GM10847 (cell line): ENCODE data around the gene CRTC1.

Source experiments
- POLR2A ChIP-seq: IDR thresholded peaks from 2 replicates; pipeline ENCODE4 v1.6.1; 2011; ENCODE audit not compliant: insufficient read length; ENCODE audit errors: extremely low read depth

The CRTC1 gene

DNA sequence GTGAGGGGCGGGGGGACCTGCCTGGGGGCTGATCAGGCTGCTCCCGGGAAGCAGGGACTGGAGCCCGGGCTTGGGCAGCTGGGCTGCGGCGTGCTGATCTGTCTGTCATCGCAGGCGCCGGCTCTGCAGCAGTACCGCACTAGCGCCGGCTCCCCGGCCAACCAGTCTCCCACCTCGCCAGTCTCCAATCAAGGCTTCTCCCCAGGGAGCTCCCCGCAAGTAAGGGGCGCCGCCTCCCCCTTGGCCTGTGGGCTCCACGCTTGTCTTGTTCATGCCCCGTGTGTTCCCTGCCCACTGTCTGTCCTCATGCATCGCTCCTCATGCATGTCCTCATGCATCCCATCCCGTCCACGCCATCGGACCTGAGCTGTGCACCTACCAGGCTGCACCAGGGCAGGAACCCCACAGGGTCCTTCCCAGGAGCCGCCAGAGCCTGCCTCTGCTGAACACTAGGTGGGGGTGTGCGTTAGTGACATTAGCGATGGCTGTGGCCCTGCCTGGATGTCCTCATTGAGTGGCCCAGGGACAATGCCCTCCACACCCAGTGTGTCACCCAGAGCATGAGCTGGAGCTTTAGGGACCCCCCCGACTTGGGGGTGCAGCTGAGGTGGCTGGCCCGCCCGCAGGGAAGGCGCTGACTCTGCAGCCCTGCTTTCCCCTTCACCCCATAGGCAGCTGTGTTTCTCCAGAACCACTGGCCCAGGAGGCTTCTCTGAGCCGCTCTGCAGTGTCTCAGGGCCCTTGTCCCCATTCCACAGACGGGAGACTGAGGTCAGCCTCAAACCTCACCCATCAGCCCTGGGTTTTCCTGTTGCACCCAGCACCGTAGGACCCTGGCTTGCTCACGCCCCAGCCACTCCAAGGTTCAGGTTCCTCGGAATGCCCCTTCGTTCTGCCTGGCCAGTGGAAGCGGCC lies 88.1 kb downstream of the CRTC1 start:
- no peak for TF ChIP-seq POLR2A

DNA sequence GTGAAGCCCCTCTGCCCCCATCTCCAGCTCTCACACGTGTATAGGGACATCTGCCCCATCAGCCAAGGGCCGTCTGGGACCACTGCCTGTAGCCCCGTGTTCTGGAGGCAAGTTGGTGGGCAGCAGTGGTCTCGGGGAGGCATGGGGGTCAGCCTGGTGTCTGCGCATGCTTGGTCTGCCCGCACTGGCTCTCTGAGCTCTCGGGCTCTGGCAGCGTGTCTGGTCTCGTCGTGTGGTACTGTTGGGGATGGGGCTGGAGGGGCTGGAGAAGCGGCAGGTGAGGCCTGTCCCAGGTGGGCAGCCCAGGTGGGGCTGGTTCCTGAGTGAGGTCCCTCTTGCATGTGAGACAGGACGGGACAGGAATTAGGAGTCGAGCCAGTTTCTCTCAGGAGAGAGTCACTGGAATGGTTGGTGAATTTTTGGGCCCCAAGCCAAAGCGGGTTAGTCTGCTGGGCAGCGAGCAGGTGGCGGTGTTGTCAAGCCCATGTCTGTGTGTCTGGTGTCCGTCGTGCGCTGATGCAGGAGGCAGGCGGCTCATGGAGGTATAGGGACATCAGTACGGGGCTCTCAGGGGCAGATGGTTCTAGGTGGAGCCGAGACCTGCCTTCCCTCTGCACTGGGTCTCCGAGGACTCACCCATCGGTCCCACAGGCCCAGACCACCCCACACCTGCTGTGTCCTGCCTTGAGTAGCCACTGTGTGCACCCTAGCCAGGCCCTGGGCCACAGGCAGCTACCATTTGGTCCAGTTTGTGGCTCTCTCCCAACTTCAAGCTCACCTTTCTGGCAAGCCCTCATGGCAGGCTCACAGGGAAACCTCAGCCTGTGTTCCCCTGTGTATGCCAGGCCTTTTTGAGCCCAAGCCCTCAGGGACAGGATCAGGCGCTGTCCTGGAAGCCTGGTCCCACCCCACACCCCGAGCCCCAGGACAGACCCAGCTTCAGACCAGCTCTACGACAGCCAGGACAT lies 89.4 kb downstream of the CRTC1 start:
- no peak for TF ChIP-seq POLR2A

DNA sequence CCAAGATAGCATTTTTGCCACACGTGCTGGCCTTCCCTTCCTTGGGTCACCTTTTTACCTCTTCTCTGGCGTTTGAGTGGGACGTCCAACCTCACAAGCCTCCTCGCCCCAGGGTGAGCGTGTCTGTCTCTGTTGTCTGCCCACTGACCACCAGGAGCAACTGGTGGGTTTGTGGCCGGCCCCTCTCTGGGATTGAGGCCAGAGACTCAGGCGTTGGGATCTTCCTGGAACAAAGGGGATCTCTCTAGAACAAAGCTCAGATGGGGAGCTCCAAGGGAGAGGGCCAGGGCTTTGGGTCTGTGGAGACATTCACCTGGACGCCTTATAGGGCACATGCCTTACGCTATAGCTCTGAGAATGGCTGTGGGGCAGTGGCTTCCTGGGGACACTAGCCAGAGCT lies 90.2 kb downstream of the CRTC1 start:
- no peak for TF ChIP-seq POLR2A

DNA sequence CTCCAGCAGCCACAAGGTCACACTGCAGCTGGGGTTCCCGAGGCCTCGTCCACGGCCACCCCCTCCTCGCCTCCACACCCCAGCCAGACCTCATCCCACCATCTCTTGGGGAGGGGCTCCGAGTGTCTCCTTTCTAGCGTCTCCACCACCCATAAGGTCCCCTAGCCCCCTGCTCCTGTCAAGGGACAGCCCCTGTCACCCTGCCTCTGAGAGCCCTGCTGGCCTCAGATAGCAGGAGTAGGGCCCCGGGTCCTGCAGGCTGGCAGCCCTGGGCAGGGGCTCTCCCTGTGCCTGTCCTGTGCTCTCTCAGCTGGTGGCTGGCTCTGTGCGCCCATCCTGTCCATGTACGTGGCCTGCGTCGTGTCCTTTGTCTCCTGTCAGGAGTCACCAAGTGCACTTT lies 90.6 kb downstream of the CRTC1 start:
- TF ChIP-seq POLR2A, result no peak

DNA sequence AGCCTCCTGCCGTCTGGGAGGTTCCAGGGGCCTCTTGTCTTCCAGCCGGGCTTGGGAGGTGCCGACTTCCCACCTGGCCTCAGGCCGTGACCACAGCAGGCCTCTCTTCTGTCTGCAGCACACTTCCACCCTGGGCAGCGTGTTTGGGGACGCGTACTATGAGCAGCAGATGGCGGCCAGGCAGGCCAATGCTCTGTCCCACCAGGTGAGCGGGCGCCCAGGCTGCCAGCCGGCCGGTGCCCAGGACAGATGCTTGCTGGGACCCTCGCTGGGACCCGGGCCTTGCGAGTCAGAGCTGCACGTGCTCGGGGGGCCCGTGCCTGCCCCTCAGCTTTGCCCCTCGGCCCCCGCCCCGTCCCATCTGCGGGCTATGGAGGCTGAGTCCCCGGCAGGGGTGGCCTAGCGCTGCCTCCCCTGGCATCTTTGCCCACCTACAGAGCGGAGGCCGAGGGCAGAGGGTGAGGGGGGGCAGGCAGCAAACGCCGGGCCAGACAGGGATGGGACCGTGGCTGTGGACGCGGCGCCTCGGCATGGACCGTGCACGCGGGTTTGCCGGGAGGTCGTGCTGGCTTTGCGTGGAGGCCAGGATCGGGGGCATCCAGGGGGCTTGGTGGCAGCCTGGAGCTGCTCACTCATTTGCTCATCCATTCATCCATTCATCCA lies 91.4 kb downstream of the CRTC1 start:
- no peak for TF ChIP-seq POLR2A

DNA sequence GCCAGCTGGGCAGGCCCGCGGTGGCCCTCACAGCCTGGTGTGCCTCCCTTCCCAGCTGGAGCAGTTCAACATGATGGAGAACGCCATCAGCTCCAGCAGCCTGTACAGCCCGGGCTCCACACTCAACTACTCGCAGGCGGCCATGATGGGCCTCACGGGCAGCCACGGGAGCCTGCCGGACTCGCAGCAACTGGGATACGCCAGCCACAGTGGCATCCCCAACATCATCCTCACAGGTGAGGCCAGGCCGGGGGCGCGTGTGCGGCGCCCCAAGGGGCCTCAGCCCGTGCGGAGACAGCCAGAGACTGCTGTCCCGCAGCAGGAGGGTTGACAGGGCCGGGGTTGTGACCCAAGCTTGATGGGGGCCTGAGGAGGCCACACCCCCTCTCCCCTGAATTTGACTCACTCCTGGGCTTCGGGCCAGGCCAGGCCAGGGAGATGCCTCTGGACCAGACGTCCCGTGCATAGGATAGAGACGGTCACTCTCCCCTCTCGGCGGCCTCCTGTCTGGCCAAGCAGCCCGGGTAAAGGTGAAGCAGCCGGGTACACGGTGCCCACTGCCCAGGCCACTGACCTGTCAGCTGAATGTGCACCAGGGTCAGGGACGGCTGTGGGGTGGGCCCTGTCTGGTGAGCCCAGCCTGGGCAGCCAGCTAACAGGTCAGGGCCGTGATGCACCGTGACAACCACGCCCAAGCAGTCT lies 92.3 kb downstream of the CRTC1 start:
- no peak for TF ChIP-seq POLR2A

DNA sequence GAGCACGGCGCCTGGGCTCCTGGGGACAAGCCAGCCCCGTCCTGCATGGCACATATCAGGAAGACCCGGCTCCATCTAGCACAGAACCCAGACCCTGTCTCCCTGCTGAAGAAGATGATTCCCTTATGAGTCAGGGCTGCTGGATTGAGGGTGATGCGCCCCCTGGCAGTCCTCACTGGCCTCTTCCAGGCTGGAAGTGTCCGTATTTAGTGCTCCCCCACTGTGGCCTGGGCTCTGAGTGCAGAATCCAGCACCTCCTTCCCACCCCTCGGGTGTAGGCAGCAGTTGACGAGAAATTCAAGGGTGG lies 92.8 kb downstream of the CRTC1 start:
- no peak for TF ChIP-seq POLR2A

DNA sequence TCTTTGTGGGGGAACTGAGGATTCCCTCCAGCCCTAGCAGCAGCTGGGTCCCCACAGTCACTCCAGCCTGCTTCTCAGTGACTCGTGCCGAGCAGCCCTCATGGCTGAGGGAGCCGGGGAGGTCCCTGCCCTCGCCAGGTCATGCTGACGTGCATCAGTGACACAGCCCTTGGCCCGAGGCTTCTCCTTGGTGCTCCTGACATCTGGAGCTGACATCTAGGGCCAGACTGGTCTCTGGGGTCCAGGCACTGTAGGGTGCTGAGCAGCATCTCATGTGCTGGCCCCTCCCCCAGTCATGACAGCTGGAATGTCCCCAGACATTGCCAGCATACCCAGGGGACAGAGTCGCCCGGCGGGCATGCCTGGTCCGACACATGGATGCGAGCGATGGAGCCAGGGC lies 93.3 kb downstream of the CRTC1 start:
- no peak for TF ChIP-seq POLR2A

DNA sequence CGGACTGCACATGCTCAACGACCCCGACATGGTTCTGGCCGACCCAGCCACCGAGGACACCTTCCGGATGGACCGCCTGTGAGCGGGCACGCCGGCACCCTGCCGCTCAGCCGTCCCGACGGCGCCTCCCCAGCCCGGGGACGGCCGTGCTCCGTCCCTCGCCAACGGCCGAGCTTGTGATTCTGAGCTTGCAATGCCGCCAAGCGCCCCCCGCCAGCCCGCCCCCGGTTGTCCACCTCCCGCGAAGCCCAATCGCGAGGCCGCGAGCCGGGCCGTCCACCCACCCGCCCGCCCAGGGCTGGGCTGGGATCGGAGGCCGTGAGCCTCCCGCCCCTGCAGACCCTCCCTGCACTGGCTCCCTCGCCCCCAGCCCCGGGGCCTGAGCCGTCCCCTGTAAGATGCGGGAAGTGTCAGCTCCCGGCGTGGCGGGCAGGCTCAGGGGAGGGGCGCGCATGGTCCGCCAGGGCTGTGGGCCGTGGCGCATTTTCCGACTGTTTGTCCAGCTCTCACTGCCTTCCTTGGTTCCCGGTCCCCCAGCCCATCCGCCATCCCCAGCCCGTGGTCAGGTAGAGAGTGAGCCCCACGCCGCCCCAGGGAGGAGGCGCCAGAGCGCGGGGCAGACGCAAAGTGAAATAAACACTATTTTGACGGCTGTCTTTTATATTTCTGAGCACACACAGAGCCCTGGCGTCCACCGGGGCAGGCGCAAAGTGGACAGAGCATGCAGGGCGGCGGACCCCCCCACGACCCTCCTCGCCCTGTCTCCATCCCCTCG lies 94.0 kb downstream of the CRTC1 start:
- TF ChIP-seq POLR2A, result no peak

DNA sequence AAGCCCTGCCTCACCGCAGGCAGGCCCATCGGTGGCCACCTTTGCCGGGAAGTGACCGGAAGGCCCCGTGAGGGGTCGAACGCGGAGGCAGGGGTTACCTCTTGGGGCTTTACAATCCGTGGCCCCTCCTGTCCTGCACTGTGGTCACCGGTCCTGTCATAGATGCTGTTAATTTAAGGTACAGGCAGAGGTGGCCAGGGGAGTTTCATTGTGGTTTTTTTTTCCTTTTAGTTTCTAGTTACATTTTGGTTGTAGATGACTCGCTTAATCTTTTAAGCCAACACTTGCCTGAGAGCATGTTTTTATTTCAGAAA lies 94.6 kb downstream of the CRTC1 start:
- TF ChIP-seq POLR2A, result no peak

DNA sequence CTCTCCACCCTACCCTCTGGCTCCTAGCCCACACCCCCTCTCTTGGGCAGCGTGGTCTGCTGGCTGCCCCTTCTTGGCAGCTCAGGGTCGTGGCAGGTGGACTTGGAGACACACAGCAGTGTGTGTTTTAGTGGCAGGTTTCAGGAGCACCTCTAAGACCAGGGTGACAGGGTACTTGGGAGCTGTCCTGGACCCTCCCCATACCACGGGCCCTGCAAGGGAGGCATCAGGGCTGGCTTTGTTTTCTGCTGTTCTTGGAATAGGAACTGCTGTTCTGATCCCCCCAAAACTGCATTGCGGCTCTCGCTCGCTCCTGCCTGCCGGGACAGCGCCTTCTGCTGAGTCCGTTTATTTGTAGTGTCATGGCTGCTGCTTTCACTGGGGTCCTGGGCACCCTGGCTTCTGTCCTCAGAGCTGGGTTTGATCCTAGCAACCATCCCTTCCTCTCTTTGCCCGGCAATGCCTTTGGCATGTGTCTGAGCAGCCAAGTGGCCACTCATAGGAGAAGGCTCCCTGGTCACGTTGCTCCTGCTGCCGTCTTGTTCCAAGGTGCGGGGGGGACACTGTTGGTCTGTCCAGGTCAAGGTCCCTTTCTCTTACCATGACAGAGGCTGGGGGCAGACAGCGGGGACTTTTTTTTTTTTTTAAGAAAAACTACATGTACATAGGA lies 95.5 kb downstream of the CRTC1 start:
- TF ChIP-seq POLR2A, result no peak

DNA sequence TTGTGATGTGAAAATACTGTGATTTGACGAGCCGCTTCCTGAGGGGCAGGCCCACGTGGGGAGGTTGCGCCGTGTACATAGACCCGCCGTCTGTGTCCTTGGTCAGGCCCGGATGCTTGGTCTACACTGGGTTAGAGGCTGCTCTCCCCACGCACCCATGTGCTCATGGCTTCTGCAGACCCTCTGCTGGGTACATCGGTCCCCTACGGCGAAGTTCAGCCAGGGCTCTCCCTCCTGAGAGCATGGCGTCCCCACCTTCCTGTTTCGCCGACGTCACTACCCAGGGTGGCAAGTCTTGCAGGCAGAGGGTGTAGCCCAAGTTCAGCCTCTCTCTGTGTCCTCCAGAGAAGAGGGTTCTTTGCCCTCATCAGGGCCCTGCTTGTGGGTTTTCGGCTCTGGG lies 96.6 kb downstream of the CRTC1 start:
- no peak for TF ChIP-seq POLR2A

DNA sequence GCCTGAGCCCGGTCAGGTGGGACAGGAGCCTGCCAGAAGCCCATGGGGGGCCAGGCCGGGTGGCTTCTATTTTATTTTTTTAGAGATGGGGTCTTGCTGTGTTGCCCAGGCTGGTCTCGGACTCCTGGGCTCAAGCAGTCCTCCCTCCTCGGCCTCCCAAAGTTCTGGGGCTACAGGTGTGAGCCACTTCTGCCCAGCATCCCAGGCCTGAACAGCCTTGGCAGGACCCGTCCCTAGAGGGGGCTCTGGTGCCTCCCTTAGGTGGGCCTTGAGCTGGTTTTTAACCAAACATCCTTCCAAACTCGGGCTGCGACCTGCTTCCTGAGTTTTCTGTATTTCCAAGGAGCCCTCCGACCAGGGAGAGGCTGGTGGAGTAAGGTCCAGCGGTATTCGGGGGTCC lies 97.2 kb downstream of the CRTC1 start:
- no peak for TF ChIP-seq POLR2A

DNA sequence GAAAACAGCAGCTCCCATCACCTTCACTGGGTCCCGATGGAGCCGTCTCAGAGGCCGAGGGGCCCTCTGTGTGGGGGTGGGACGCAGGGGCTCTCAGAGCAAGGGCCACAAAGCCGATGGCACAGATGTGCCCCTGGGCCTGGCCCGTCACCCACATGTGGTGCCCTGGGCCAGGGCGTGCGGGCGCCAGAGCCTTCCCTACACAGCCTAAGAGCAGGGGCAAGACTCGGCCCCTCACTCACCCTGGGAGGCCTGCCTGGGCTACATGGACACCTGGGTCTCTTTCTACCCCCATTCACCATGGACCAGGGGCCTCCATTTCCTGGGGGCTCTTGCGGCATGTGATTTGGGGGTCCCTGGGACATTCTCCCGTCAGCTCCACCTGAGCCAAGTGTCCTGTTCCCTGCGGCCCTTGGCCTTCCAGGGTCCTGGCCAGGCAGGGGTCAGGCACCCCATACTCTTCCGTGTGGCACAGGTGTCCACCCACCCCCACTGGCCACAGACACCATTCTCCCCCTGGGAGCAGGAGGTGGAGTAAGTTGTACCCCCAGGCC lies 97.6 kb downstream of the CRTC1 start:
- TF ChIP-seq POLR2A, result no peak

DNA sequence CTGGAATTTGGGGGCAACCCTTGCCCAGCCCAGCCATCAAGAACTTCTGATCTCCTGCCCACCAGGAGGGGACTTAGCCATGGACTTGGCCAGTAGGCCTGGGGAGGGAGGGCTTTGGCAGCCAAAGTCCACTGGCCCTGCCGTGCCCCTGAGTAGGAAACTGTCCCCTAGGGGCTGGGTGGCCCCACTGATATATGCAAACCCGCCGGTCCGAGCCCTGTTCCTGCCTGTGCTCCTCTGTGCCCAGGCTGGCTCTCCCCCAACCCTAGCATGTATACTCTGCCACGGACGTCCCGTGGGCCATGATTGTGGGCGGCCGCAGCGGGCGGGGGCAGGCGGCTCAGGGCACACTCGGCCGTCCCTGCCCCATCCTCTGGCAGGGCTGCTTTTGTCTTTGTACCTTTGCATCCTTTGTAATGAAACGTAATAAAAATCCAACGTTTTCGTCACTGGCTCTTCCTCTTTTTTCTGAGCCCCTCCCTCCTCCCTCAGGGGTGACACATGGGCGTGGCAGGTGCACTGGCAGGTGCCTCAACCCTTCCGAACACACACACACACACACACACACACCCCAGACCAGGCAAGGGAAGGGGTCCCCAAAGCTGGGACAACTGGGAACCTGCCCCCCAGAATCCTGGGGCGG lies 98.5 kb downstream of the CRTC1 start:
- TF ChIP-seq POLR2A, result no peak
